Endothelial cell of umbilical vein (primary cell): ENCODE data around the gene SSB. TPM values are rescaled to one million over a fixed set of nuclear protein-coding genes. Genes with fewer than 3 reads are reported as not detected.

ENCODE experiments used
- BruUV-seq: library from RNA; stranded (reverse); fragments of 400-500 nt; replicated peaks from 2 replicates; lab custom pipeline; 2021; lab: Mats Ljungman, UMichigan
- CTCF ChIA-PET: fragments of 300-600, 350-600 bp; sonication (Branson Sonifier 250); formaldehyde crosslinking; loops from one replicate; lab custom pipeline; 2021; ENCODE audit warnings: antibody characterized with exemption, inconsistent platforms; lab: Charles Lee
- POLR2A ChIA-PET: fragments of 300-600, 350-600 bp; sonication (Branson Sonifier 250); formaldehyde crosslinking; loops from one replicate; lab custom pipeline; 2021; ENCODE audit warnings: antibody characterized with exemption, inconsistent platforms; lab: Charles Lee
- DNase-seq: peaks from one replicate; pipeline ENCODE4 v3.0.0-alpha.2; 2011; ENCODE audit warnings: low read depth, low spot score
- FAIRE-seq: peaks from 2 replicates; lab custom pipeline; 2011; peaks lifted over from hg19 to GRCh38; lab: Jason Lieb, UNC
- H2AFZ ChIP-seq: 2 replicates; pipeline ENCODE4 v1.6.0; 2012; ENCODE audit warnings: low read depth, low read length, control low read depth, inconsistent platforms
- H3K27ac ChIP-seq: 2 replicates; pipeline ENCODE4 v1.5.1; 2011; ENCODE audit warnings: low read depth, mild to moderate bottlenecking, control low read depth, low read length, moderate library complexity; ENCODE audit not compliant: insufficient read depth
- H3K27me3 ChIP-seq, 2 experiments: 2 replicates each; pipeline versions ENCODE4 v1.6.0 to v1.6.1; 2011; ENCODE audit warnings: low read length in 2 of 2, mixed read lengths in 1 of 2; ENCODE audit not compliant: control insufficient read depth in 2 of 2, insufficient read depth in 2 of 2
- H3K36me3 ChIP-seq, 2 experiments: 2 replicates in 1 of 2; 3 replicates in 1 of 2; pipeline ENCODE4 v1.5.1; 2011; ENCODE audit warnings: low read length in 2 of 2, mild to moderate bottlenecking in 1 of 2, moderate library complexity in 1 of 2; ENCODE audit not compliant: control insufficient read depth in 2 of 2, insufficient read depth in 2 of 2; ENCODE audit errors: extremely low read depth in 1 of 2
- H3K4me1 ChIP-seq: 3 replicates; pipeline ENCODE4 v1.5.1; 2011; ENCODE audit warnings: mild to moderate bottlenecking, low read length; ENCODE audit not compliant: control insufficient read depth, insufficient read depth; ENCODE audit errors: extremely low read depth
- H3K4me2 ChIP-seq: 2 replicates; pipeline ENCODE4 v1.6.1; 2011; ENCODE audit warnings: low read length, control low read depth, mixed read lengths; ENCODE audit not compliant: insufficient read depth
- H3K4me3 ChIP-seq, 3 experiments: fragments of 200-600 bp in 1 of 3; sonication (generic), shearing (Covaris generic) in 1 of 3; replicated peaks in 1 of 3; 2 replicates each; pipeline ENCODE4 v1.5.1; 2011 to 2016; ENCODE audit warnings: control low read depth in 3 of 3, low read length in 3 of 3, mild to moderate bottlenecking in 2 of 3, inconsistent platforms in 1 of 3, low read depth in 1 of 3, moderate library complexity in 1 of 3; ENCODE audit not compliant: insufficient read depth in 1 of 3
- H3K79me2 ChIP-seq: 2 replicates; pipeline ENCODE4 v1.6.0; 2012; ENCODE audit warnings: low read length, inconsistent platforms; ENCODE audit not compliant: control insufficient read depth, insufficient read depth
- H3K9ac ChIP-seq: replicated peaks from 2 replicates; pipeline ENCODE3; 2011; ENCODE audit warnings: low read length, control low read depth; ENCODE audit not compliant: insufficient read depth; ENCODE audit errors: extremely low read depth
- H3K9me1 ChIP-seq: replicated peaks from 3 replicates; pipeline ENCODE4 v1.6.0; 2011; ENCODE audit warnings: mild to moderate bottlenecking, low read length; ENCODE audit not compliant: control insufficient read depth, insufficient read depth; ENCODE audit errors: extremely low read depth
- H3K9me3 ChIP-seq: replicated peaks from 2 replicates; pipeline ENCODE4 v1.5.1; 2012; ENCODE audit warnings: low read length, inconsistent platforms; ENCODE audit not compliant: control insufficient read depth, insufficient read depth
- H4K20me1 ChIP-seq: replicated peaks from 2 replicates; pipeline ENCODE3; 2011; ENCODE audit warnings: mild to moderate bottlenecking, low read length; ENCODE audit not compliant: control insufficient read depth, insufficient read depth; ENCODE audit errors: extremely low read depth
- EZH2 ChIP-seq: IDR thresholded peaks from 2 replicates; pipeline ENCODE4 v1.6.1; 2012; ENCODE audit warnings: borderline replicate concordance, low read depth, mild to moderate bottlenecking, moderate library complexity, low read length, inconsistent platforms; ENCODE audit not compliant: severe bottlenecking
- FOS ChIP-seq: IDR thresholded peaks from 2 replicates; pipeline ENCODE4 v1.6.1; 2011; ENCODE audit warnings: mild to moderate bottlenecking, low read length, moderate library complexity, borderline replicate concordance; ENCODE audit not compliant: insufficient read depth
- JUN ChIP-seq: IDR thresholded peaks from 2 replicates; pipeline ENCODE4 v1.6.1; 2011; ENCODE audit warnings: borderline replicate concordance, low read depth; ENCODE audit not compliant: insufficient read length, insufficient read depth
- dilution Hi-C: fragments of 300-500 bp; cut with MboI; formaldehyde crosslinking; loops from one replicate; pipeline ENCODE4 v1.15.0; 2019; ENCODE audit warnings: low sequenced_read_pairs; ENCODE audit not compliant: extremely low pct_ligation_motif_present
- intact Hi-C: fragments of 100-400 bp; cut with micrococcal nuclease; formaldehyde crosslinking; loops from one replicate; pipeline ENCODE4 v1.10.0; 2022
- polyA plus RNA-seq, 4 experiments: library from polyadenylated mRNA; depleted of rRNA in 3 of 4; stranded (reverse) in 3 of 4; unstranded in 1 of 4; fragments of >200 nt; gene quantifications; 2 replicates each; pipeline versions ENCODE4 v1.2.1 to v1.2.3, GENCODE V29; 2011 to 2012; ENCODE audit warnings: missing spikeins in 1 of 4
- total RNA-seq: library from RNA; stranded (reverse); gene quantifications from 2 replicates; pipeline ENCODE4 v1.2.3, GENCODE V29; 2021

The SSB gene
- total and polyA plus RNA-seq, 2 donors (not counting 3 experiments of a cell fraction or from before 2014, with no cell fraction given) = 36.1 to 125 TPM

DNA sequence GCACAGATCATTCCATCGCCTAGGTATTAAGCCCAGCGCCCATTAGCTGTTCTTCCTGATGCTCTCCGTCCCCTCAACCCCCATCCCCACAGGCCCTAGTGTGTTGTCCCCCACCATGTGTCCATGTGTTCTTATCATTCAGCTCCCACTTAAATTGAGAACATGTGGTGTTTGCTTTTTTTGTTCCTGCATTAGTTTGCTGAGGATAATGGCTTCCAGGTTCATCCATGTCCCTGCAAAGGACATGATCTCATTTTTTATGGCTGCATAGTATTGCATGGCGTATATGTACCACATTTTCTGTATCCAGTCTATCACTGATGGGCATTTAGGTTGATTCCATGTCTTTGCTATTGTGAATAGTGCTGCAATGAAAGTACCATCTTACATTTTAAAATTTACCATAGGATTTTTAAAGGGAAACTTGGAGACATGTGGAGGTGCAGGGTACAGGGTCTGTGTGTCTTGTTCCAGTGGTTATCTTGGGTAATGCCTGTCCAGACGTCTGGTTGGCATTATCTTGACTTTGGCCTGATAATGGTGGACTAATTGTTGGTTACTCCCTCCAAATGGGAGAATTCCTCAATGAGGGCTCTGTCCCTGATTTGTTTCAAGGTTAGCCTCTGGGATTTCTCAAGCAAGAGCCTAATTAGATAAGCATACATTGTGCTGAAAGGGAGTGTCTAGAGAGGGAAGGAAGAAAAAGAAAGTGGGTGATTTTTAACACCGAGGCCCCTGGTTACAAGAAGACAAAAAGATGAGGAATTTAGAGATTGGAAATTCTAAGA, 43.4 kb upstream of the SSB start:
- no peaks in the 10 kb centered on the region for H4K20me1 ChIP-seq
- H3K27ac ChIP-seq = no peak overlapping the region
- ChIA-PET CTCF (no interaction called here), POLR2A (no interaction called here)
- H3K9me1 ChIP-seq = no peaks in the 10 kb centered on the region
- no peaks in the 10 kb centered on the region for H3K27me3 ChIP-seq
- dilution Hi-C loops (no loop called here), intact Hi-C loops (no loop called here)
- no peaks in the 10 kb centered on the region for H3K79me2 ChIP-seq
- H3K9ac ChIP-seq = no peak overlapping the region
- H3K4me3 ChIP-seq = no peak overlapping the region
- H3K36me3 ChIP-seq = no peaks in the 10 kb centered on the region
- no peaks in the 10 kb centered on the region for H3K4me1 ChIP-seq
- H2AFZ ChIP-seq = no peak overlapping the region
- TF ChIP-seq FOS (no peak), JUN (no peak)
- H3K9me3 ChIP-seq = no peaks in the 10 kb centered on the region
- no peak overlapping the region for H3K4me2 ChIP-seq
- DNase-seq (no peak), FAIRE-seq (no peak)
- BruUV-seq = no TSS peak

DNA sequence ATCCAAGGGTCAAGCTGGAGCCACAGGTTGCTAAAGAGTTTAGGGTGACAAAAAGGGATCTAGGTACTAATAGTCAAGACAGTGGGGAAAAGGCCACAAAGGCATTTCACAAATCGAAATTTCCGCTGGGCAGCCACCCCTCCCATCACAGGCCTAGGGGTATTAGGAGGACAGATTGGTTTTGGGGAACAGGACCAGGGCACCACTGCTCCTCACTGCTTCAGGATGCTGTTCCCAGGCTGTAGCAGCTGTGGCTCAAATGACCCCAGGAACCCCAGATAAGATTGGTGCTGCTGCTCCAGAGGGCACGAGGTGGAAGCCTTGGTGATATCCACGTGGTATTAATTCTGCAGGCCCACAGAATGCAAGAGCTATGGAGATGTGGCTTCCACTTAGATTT, 42.3 kb upstream of the SSB start:
- BruUV-seq = no TSS peak
- DNase-seq (no peak), FAIRE-seq (no peak)
- no peak for TF ChIP-seq EZH2
- H4K20me1 ChIP-seq = no peaks in the 10 kb centered on the region
- no peak overlapping the region for H2AFZ ChIP-seq
- H3K4me3 ChIP-seq = no peak overlapping the region
- no peaks in the 10 kb centered on the region for H3K27me3 ChIP-seq
- no peaks in the 10 kb centered on the region for H3K9me1 ChIP-seq
- H3K4me1 ChIP-seq = no peaks in the 10 kb centered on the region
- dilution Hi-C loops (no loop called here), intact Hi-C loops (no loop called here)
- no peak overlapping the region for H3K9ac ChIP-seq
- no peaks in the 10 kb centered on the region for H3K9me3 ChIP-seq
- no peaks in the 10 kb centered on the region for H3K79me2 ChIP-seq
- no peaks in the 10 kb centered on the region for H3K36me3 ChIP-seq
- no peak overlapping the region for H3K27ac ChIP-seq
- ChIA-PET CTCF (no interaction called here), POLR2A (no interaction called here)
- H3K4me2 ChIP-seq = no peak overlapping the region
